GM13977 (cell line): ENCODE data around the gene SPEM1.

ENCODE experiments used
- DNase-seq: peaks from one replicate; pipeline ENCODE4 v3.0.0; 2012; ENCODE audit warnings: low spot score
- in situ Hi-C: fragments of 300-500 bp; cut with MboI; formaldehyde crosslinking; loops from one replicate; pipeline ENCODE4 v1.12.0; 2022; ENCODE audit warnings: low sequenced_read_pairs, low pct_unique_long_range_greater_than_20kb, mixed read lengths, inconsistent platforms; ENCODE audit not compliant: unreplicated experiment
- TF ChIP-seq, protein P1 (sequence below): IDR thresholded peaks from 2 replicates; pipeline ENCODE4 v1.5.1; 2012; ENCODE audit warnings: mild to moderate bottlenecking, control low read depth; ENCODE audit not compliant: insufficient read depth; ENCODE audit errors: extremely low read depth, missing control alignments

SPEM1 gene

GRCh38 chr17:7444682-7445618 lies 24.8 kb downstream of the SPEM1 start, which contains the start of gene CHRNB1:
Gene CHRNB1 (plus strand): TSS chr17:7445061. CDS start chr17:7445128, 67 bp downstream.
- DNase-seq = peak; percentile 67
- TF ChIP-seq, protein P1, sequence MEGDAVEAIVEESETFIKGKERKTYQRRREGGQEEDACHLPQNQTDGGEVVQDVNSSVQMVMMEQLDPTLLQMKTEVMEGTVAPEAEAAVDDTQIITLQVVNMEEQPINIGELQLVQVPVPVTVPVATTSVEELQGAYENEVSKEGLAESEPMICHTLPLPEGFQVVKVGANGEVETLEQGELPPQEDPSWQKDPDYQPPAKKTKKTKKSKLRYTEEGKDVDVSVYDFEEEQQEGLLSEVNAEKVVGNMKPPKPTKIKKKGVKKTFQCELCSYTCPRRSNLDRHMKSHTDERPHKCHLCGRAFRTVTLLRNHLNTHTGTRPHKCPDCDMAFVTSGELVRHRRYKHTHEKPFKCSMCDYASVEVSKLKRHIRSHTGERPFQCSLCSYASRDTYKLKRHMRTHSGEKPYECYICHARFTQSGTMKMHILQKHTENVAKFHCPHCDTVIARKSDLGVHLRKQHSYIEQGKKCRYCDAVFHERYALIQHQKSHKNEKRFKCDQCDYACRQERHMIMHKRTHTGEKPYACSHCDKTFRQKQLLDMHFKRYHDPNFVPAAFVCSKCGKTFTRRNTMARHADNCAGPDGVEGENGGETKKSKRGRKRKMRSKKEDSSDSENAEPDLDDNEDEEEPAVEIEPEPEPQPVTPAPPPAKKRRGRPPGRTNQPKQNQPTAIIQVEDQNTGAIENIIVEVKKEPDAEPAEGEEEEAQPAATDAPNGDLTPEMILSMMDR = no peak
- in situ Hi-C loops = no loop called here

DNA sequence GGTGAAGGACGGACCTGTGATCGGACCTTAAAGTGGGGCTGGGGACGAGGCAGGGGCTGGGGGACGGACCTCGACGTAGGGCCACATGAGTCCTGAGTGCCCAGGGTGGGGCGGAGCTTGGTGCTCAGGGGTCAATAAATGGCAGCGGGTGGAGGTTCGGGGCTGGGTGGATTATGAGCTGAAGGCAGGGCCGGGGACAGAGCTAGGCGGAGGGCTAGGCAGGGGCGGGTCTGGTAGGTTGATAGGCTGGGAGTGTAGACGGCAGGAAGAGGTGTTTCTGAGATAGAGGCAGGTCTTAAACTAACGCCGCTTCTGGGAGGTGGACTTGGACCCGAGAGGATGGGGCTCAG lies 25.5 kb downstream of the SPEM1 start:
- TF ChIP-seq, protein P1 = no peak
- in situ Hi-C loops = no loop called here
- DNase-seq = peak; percentile 74

- TF ChIP-seq, protein P1 = no peak
- DNase-seq = no peak
- in situ Hi-C loops = no loop called here
Observed at GRCh38 chr17:7448461-7448860, 28.3 kb downstream of the SPEM1 start.

GRCh38 chr17:7459961-7460545 lies 39.9 kb downstream of the SPEM1 start:
- in situ Hi-C loops = no loop called here
- DNase-seq = no peak
- TF ChIP-seq, protein P1 = no peak

- TF ChIP-seq, protein P1 = no peak
- in situ Hi-C loops = no loop called here
- no peak for DNase-seq
Observed at GRCh38 chr17:7460850-7461660, 40.9 kb downstream of the SPEM1 start.
